IPS-18c (cell line): Measurements from ENCODE around the gene BMPR1B.
"Not testable (repeated sequence)": the region's sequence is repeated elsewhere in the genome, so short reads cannot be mapped to it uniquely, and the experiment has no call there.

ENCODE experiments used
- H3K4me3 ChIP-seq: 2 replicates; pipeline ENCODE4 v1.7.0; 2013; ENCODE audit warnings: low read depth, mild to moderate bottlenecking, low read length, moderate library complexity; ENCODE audit not compliant: insufficient read depth
- H3K9me3 ChIP-seq: one replicate; pipeline ENCODE4 v1.6.1; 2013; ENCODE audit warnings: mild to moderate bottlenecking, low read length, moderate library complexity; ENCODE audit not compliant: control insufficient read depth, insufficient read depth

Gene BMPR1B

GRCh38 chr4:94811643-94812042 is 53.9 kb downstream of the BMPR1B start:
- Histone ChIP-seq H3K9me3 (no peaks in the 10 kb centered on the region), H3K4me3 (no peak overlapping the region)

- Histone ChIP-seq H3K4me3 (no peak overlapping the region), H3K9me3 (no peaks in the 10 kb centered on the region)
Observed at GRCh38 chr4:94813221-94813620, 55.5 kb downstream of the BMPR1B start.

- H3K4me3 ChIP-seq: no peak overlapping the region
- H3K9me3 ChIP-seq: no peaks in the 10 kb centered on the region
Observed at GRCh38 chr4:94814237-94814636, 56.5 kb downstream of the BMPR1B start.

- no peak overlapping the region for H3K4me3 ChIP-seq
- no peaks in the 10 kb centered on the region for H3K9me3 ChIP-seq
Observed at GRCh38 chr4:94819371-94820168, 61.8 kb downstream of the BMPR1B start.

- Histone ChIP-seq H3K9me3 (no peaks in the 10 kb centered on the region), H3K4me3 (no peak overlapping the region)
Observed at GRCh38 chr4:94826206-94826605, 68.5 kb downstream of the BMPR1B start.

- Histone ChIP-seq H3K9me3 (no peaks in the 10 kb centered on the region), H3K4me3 (no peak overlapping the region)
Observed at GRCh38 chr4:94827481-94828110, 69.8 kb downstream of the BMPR1B start.

- Histone ChIP-seq H3K9me3 (no peaks in the 10 kb centered on the region), H3K4me3 (no peak overlapping the region)
Observed at GRCh38 chr4:94828882-94829281, 71.1 kb downstream of the BMPR1B start.

GRCh38 chr4:94831607-94832006 is 73.9 kb downstream of the BMPR1B start:
- H3K9me3 ChIP-seq: no peaks in the 10 kb centered on the region
- H3K4me3 ChIP-seq: no peak overlapping the region

- H3K9me3 ChIP-seq, H3K4me3 ChIP-seq: not testable (repeated sequence)
Observed at GRCh38 chr4:94832329-94832728, 74.6 kb downstream of the BMPR1B start.

GRCh38 chr4:94833394-94833793 is 75.6 kb downstream of the BMPR1B start:
- Histone ChIP-seq H3K4me3 (no peak overlapping the region), H3K9me3 (no peaks in the 10 kb centered on the region)

- no peaks in the 10 kb centered on the region for H3K9me3 ChIP-seq
- H3K4me3 ChIP-seq: no peak overlapping the region
Observed at GRCh38 chr4:94834501-94834900, 76.7 kb downstream of the BMPR1B start.

GRCh38 chr4:94841166-94841863 is 83.6 kb downstream of the BMPR1B start:
- not testable (repeated sequence) for H3K4me3 ChIP-seq, H3K9me3 ChIP-seq

- no peak overlapping the region for H3K4me3 ChIP-seq
- H3K9me3 ChIP-seq: no peaks in the 10 kb centered on the region
Observed at GRCh38 chr4:94841864-94842221, 84.1 kb downstream of the BMPR1B start.

- Histone ChIP-seq H3K9me3 (no peaks in the 10 kb centered on the region), H3K4me3 (no peak overlapping the region)
Observed at GRCh38 chr4:94843216-94843615, 85.5 kb downstream of the BMPR1B start.

- Histone ChIP-seq H3K4me3 (no peak overlapping the region), H3K9me3 (no peaks in the 10 kb centered on the region)
Observed at GRCh38 chr4:94848326-94848725, 90.6 kb downstream of the BMPR1B start.

GRCh38 chr4:94849901-94850300 is 92.1 kb downstream of the BMPR1B start:
- Histone ChIP-seq H3K4me3 (no peak overlapping the region), H3K9me3 (no peaks in the 10 kb centered on the region)

- H3K9me3 ChIP-seq: no peaks in the 10 kb centered on the region
- H3K4me3 ChIP-seq: no peak overlapping the region
Observed at GRCh38 chr4:94852616-94853015, 94.9 kb downstream of the BMPR1B start.

GRCh38 chr4:94856030-94856429 is 98.3 kb downstream of the BMPR1B start:
- no peaks in the 10 kb centered on the region for H3K9me3 ChIP-seq
- no peak overlapping the region for H3K4me3 ChIP-seq
